ENCODE measurements around the gene KCNIP1. TPM values are rescaled to one million over a fixed set of nuclear protein-coding genes. Genes with fewer than 3 reads are reported as not detected.

KCNIP1 gene
- total RNA-seq, 1 donor from 2014 or later: not detected

DNA sequence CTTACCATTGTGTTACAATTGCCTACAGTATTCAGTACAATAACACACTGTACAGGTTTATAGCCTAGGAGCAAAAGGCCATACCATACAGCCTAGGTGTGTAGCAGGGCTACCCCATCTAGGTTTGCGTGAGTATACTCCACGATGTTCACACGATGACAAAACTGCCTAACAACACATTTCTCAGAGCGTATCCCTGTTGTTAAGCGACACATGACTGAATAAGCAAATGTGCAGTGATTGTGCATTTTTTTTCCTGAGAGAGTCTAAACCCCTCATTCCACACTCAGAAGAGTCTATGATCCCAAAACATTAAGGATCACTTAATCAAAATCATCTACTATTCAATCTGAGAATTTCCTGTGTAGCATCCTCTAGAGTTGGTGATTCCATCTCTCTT, 211.3 kb downstream of the KCNIP1 start:
- DNase-seq (ENCODE audit: low spot score): no peak

GRCh38 chr5:170716396-170716795, 212.6 kb downstream of the KCNIP1 start:
- DNase-seq (ENCODE audit: low spot score): no peak

DNA sequence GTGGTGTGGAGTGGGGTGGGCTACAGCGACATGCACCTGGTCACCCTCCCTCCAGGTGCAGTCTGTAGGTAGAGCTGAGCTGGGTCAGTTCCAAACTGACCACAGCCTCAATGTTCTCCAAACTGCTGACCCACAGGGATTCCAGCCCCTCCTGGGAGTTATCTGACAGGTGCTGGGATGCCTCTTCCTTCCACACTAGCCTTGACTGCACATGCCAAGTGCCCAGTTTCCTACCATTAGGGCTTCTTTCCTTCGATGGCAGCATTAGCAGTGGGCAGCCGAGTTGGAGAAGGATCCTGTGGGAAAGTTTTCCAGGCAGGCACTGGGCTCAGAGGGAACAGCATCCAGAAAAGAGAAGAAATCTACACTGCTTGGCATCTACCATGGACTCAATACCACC, 215.7 kb downstream of the KCNIP1 start:
- DNase-seq (ENCODE audit: low spot score): no peak

GRCh38 chr5:170720179-170720578, 216.4 kb downstream of the KCNIP1 start:
- no peak for DNase-seq (ENCODE audit: low spot score)

DNA sequence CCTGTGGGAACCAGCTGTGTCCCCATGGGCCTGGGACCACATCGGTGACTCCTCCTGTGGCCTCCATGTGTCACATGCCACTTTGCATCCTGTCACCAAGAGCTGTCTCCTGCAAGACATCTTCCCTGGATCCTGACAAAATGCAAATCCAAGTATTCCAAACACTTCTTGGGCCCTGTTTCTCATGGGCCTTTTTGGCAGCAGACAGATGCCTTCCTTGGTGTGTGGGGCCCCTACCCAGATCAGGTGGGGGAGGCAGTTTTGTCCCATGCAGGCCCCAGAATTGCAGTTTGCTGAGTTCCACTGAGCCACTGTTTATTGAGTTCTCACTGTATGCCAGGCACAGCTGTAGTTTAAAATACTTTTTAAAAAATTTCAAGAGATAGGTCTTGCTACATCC, 217.2 kb downstream of the KCNIP1 start:
- DNase-seq (ENCODE audit: low spot score): no peak

- DNase-seq (ENCODE audit: low spot score): no peak
Measured at GRCh38 chr5:170721681-170722080, 217.9 kb downstream of the KCNIP1 start.

DNA sequence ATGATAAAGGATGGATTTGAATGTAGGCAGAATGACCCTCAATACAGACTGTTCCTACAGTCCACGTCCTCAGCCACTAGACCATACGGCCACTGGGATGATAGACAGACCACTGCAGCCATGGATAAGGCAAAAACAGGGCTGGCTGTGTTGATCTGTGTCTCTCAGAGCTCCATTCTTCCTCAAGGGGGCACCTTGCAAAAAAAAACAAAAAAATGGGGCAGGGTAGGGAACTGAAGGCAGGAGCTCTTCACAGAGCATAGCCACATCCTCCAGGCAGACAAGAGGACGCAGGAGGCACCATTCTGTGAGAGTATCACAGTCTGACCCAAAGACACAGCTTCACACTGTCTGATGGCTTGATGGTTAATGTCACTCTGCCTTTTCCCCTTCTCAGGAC, 218.5 kb downstream of the KCNIP1 start:
- no peak for DNase-seq (ENCODE audit: low spot score)

- DNase-seq (ENCODE audit: low spot score): no peak
Measured at GRCh38 chr5:170731052-170731451, 227.2 kb downstream of the KCNIP1 start.

- DNase-seq (ENCODE audit: low spot score): no peak
Measured at GRCh38 chr5:170732685-170733084, 228.9 kb downstream of the KCNIP1 start.

DNA sequence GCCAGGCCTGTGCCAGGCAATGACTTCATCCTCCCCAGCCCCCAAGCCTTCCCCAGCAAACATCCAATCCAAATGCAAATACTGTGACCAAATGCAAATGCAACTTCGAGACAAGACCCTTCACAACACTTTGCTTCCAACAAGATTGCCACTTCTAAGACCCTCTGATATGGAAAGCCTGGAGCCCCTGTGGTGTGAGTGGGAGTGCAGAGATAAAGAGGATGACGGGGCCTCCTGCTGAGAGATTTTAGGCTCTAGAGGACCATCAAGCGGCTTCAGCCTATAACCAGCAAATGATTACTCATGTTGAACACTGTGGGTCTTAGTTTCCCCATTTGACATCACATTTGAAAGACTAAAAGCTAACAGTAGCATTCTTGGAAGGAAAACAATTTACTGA, 233.1 kb downstream of the KCNIP1 start:
- no peak for DNase-seq (ENCODE audit: low spot score)

- DNase-seq (ENCODE audit: low spot score): no peak
Measured at GRCh38 chr5:170737591-170737990, 233.8 kb downstream of the KCNIP1 start.

GRCh38 chr5:170738840-170739239, 235.0 kb downstream of the KCNIP1 start:
- no peak for DNase-seq (ENCODE audit: low spot score)

DNA sequence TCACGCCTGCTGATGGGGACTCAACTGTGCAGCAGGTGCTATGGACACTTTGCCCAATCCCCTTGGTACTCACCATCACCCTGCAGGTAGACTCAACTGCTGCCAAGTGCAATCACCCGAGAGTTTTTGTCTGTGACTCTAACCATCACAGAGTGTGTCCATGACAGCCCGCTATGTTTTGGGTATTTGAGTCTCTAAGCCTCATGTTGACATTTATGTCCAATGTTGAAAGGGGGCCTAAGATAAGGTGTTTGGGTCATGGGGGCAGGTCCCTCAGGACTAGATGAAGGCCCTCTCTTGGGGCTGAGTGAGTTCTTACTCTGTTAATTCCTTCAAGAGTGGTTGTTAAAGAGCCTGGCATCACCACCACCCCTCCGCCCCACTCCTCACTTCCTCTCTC, 235.6 kb downstream of the KCNIP1 start:
- no peak for DNase-seq (ENCODE audit: low spot score)

DNA sequence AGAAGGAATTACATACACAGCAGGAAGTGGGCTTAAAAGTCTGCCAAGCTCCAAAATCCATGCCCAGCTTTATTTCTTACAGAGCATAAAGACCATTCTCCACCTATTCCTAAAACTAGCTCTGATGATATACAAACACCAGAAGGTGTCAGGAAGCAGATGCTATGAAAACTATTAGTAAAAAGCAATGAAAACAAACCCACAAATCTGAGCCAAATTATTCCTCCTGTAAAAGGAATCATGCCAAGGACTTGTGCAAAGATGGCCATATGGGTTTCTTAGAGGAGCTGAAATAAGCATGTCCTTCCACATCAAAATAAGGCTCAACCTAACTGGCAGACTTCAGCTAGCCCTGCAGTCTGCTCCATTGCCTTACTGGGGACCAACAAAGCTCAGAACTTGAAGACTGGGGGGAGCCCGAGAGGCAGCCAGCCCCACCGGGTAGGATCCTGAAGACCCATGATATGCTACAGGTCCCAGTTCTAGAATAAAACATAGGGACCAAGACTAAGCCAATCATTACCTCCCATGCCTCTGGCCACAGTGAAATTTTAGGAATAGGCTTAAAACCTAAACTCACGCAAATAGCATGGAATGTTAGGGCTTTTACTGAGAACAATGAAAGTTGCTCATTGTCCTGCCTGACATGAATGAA, 236.9 kb downstream of the KCNIP1 start:
- DNase-seq (ENCODE audit: low spot score): no peak

- DNase-seq (ENCODE audit: low spot score): no peak
Measured at GRCh38 chr5:170741801-170742200, 238.0 kb downstream of the KCNIP1 start.

DNA sequence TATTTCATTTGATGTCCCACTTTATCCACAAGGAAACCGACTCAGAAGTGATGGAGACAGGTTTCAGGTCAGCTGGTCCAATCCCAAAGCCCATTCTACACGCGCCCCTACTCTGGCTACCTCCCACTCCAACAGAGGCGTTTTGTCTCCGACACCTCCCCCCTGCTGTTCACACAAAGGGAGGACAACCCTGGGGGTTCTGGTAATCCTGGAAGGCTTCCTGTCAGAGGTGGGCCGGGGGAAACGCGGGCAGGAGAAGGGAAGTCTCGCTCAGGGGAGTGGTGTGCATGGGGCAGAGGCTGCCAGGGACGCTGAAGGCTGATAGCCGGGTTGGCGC, 240.0 kb downstream of the KCNIP1 start:
- DNase-seq (ENCODE audit: low spot score): peak; percentile 36

DNA sequence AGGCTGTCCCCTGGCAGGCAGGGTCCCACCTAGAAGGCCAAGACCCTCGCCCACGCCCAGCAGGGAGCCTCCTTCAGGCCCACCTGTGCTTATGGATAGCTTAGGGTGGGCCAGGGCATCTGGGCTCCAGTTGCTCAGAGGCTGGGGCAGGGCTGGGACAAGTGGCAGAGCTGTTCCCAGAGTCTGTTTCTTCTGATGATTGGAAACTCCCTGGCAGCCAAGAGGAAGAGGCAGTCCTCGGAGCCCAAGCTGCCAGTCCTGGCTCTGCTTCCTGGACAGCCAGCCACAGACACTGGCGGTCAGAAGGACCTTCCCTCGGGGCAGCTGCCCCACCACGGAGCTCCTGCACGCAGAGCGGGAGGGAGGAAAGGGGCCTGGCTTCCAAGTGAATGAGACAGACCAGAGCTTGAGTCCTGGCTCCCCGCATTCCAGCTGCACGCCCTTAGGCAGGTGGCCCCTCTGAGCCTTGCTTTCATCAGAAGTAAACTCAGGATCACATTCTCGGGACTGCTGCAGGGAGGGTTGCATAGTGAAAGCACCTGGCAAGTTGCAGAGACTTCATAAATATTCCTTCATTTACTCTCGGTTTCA, 241.8 kb downstream of the KCNIP1 start:
- peak; percentile 41 for DNase-seq (ENCODE audit: low spot score)

DNA sequence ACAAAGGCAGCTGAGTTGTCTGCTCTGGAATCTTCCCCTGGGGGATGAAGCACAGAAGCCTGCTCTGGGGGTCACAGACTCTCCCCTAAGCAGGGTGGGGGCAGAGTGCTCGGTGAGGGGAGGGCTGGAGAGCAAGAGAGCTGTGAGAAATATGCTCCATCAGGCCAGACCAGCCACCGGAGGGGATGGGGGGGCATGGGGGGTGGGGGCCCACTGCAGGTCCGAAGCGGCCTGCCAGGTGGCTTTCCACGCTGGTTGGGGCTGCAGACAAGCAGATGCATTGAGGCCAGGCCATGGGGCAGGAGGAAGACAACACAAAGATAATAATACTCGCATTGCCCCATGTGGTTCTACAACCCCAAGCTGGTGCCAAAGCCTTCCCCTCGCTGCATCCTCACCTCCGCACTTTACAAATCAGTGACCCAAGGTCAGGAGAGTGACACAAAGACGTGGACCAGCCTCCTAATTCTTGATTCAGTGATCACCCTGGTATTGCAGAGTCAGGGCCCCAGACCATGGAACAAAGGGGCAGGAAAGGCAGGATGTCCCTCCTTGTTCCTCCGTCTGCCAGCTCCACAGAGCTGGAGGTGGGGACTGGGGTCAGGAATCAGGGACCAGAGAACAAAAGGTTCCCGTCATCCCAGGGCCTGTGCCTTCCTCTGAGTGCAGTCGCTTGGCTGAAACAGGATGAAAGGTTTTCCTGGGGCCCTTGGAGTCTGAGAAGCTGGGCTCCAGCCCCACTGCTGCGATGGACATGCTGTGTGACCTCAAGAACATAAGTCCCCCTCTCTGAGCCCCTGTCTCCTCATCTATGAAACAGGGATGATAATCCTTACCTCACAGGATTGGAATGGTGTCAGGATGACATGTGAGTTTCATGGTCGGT, 242.5 kb downstream of the KCNIP1 start:
- peak; percentile 34 for DNase-seq (ENCODE audit: low spot score)

DNA sequence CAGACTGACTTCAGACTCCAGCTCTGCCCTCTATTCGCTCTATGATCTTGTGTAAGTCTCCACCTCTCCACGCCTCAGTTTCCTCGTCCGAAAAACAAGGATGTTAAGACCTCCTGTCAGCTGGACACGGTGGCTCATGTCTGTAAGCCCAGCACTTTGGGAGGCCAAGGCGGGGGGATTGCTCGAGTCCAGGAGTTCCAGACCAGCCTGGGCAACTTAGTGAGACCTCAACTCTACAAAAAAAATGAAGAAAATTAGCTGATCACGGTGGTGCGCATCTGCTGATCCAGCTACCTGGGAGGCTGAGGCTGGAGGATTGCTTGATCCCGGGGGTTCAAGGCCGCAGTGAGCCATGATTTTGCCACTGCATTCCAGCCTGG, 243.1 kb downstream of the KCNIP1 start:
- peak; percentile 10 for DNase-seq (ENCODE audit: low spot score)

- DNase-seq (ENCODE audit: low spot score): peak; percentile 7
Measured at GRCh38 chr5:170747357-170747756, 243.5 kb downstream of the KCNIP1 start.

DNA sequence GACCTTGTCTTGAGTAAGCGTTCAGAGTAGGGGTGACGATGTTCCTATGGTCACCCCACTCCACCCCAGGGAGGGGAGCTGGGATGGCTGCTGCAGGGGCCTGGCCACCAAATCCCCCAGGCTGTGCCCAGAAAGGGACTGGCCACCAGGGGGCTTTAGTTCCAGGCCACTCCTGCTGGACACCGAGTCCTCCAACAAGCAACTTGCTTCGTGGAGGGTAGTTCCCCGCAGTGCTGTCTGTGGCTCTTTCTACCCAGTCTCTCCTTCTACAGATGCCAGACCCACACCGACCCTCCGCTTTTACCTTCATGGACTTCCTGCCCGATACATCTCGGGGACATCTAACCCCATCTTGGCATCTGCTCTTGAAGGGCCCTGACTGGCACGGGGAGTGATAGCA, 244.0 kb downstream of the KCNIP1 start:
- peak; percentile 28 for DNase-seq (ENCODE audit: low spot score)

- peak; percentile 13 for DNase-seq (ENCODE audit: low spot score)
Measured at GRCh38 chr5:170748951-170749471, 245.2 kb downstream of the KCNIP1 start.

DNA sequence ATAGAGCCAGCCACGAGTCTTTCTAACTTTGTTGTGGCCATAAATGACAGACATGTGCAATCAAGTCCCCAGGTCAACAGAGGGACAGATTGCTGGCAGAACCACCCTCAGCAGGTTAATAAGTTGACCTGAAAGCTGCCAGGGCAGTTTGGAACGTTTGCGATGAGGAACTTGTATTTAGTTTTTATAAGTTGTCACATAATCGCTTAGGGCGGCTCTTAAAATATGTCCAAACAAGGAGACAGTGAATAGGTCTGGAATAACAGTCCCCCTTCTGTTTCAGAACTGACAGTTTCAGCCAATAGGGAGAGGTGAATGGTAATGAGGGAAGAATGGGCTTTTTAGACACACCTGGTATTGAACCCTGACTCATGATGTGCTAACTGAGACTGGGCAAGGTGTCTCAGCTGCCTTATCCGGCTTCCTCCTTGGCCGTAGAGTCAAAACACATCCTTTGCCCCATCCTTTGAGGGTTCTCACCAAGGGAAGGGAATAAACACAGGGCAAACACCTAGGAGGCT, 246.2 kb downstream of the KCNIP1 start:
- DNase-seq (ENCODE audit: low spot score): peak; percentile 41
